T-helper 1 cell treated with Interleukin-12 subunit alpha and Interleukin-12 subunit beta and Interleukin-4 antibody, amounts not matched to agents 30 ng/mL and 1 ng/mL, for 36 hours (primary cell): Measurements from ENCODE around the gene PLD1. TPM values are rescaled to one million over a fixed set of nuclear protein-coding genes. Genes with fewer than 3 reads are reported as not detected.

ENCODE experiments used
- intact Hi-C: fragments of 100-400 bp; cut with micrococcal nuclease; formaldehyde crosslinking; loops from one replicate; pipeline ENCODE4 v1.15.1; 2024
- total RNA-seq: library from RNA; stranded (reverse); gene quantifications from 2 replicates; pipeline ENCODE4 v1.2.3, GENCODE V29; 2022

Gene PLD1
- total RNA-seq, 1 donor from 2014 or later: 0.88 TPM

- intact Hi-C loops: no loop called here
Measured at GRCh38 chr3:171802590-171802956, 7.7 kb downstream of the PLD1 start.

DNA sequence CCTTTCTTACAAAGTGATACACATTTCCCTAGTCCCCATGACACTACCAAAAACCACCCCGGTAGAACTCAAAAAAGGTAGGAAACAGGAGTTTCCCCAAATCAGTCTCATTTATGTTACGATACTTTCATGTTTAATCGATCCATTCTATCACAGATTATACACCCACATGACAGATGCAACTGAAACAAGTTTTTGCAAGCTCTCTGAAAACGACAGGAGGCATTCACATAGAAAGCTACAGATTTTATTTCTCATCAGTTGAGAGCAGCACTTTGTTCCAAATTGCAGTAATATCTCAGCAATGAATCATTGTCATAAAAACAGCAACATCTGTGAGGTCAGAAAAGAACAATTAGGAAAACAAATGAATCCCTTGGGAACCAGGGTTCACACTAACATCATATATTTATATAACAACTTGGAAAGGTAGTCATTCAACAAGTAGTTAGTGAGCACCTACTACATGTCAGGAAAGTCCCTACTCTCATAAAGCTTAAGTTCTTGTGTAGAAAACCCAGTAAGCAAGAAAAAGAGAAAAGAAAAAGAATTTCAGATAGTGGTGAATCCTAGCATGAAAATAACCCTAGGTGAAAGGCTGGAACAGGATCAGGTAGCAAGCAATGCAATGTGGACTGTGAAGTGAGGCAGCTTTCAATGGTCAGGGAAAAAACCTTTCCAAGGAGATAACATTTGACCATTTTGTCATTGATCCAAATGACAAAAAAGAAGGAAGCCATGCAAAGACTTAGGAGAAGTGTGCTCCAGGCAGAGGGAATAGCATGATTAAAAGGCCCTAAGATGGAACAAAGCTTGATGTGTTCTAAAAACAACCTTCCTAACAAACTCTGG lies 8.3 kb downstream of the PLD1 start:
- intact Hi-C loops: no loop called here

DNA sequence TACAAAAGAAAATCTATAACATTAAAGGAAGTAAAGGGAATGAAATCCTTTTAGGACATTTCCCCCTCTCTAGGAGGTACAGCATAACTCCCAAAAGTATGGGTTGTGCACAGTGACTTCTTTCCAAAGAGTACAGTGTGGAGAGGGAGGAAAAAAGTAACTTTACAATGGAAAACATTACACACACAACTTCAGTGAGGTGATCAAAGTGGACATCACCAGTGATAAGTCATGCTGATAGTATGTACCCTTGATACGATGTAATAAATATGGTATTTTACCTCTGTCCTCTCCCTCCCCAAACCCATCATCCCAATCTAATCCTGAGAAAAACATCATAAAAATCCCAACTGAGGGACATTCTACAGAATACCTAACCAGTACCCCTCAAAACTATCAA lies 10.8 kb downstream of the PLD1 start:
- intact Hi-C loops: no loop called here

GRCh38 chr3:171797873-171798272 lies 12.4 kb downstream of the PLD1 start:
- intact Hi-C loops: no loop called here

GRCh38 chr3:171797265-171797679 lies 13.0 kb downstream of the PLD1 start:
- intact Hi-C loops: no loop called here

GRCh38 chr3:171796625-171797264 lies 13.5 kb downstream of the PLD1 start:
- intact Hi-C loops: no loop called here

GRCh38 chr3:171792531-171792930 lies 17.8 kb downstream of the PLD1 start:
- intact Hi-C loops: no loop called here

GRCh38 chr3:171791692-171792076 lies 18.6 kb downstream of the PLD1 start:
- intact Hi-C loops: no loop called here

- intact Hi-C loops: no loop called here
Measured at GRCh38 chr3:171790898-171791691, 19.2 kb downstream of the PLD1 start.

DNA sequence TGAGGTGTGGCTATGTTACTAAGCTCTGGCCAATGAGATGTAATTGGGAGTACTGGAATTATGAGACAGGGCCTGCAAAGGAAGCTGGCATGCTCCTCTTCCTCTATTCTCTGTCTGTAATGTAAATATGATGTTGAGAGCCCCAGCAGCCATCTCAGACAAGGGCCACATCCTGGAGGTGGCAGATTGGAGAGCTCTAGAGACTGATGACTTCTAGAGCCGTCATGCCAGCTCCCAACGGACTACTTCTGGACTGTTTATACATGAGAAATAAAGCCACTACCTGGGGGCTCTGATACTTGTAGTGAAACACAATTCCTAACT lies 19.7 kb downstream of the PLD1 start:
- intact Hi-C loops: no loop called here

DNA sequence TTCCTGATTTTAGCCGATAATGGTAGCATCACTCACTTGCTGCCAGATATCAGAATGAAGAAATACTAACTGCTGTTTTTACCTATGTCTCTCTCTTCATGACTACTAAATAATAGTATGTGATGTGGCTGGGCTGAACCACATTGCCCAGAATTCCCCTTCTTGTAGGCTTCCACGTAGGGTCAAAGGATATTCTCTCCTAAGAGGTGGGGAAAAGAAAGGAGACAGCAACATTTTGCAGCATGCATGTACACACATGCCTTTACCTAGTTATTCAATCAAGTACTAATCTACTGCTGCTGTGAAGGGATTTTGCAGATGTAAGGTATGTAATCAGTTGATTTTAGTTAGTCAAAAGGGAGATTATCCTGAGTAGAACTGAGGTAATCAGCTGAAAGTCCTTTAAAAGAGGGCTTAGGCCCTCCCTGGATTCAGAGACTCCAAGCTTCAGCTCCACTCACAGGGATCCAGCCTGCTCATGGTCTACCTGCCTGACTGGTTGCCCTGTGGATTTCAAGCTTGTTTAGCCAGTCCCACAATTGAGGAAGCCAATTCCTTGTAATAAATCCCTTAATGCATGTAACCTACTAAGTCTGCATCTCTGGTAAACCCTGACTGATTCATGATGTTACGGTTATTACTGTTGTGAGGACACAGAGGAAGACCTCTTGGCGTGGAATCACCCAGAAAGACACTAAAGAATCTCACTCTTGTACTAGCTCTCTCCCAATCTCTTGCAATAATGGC lies 20.4 kb downstream of the PLD1 start:
- intact Hi-C loops: no loop called here

DNA sequence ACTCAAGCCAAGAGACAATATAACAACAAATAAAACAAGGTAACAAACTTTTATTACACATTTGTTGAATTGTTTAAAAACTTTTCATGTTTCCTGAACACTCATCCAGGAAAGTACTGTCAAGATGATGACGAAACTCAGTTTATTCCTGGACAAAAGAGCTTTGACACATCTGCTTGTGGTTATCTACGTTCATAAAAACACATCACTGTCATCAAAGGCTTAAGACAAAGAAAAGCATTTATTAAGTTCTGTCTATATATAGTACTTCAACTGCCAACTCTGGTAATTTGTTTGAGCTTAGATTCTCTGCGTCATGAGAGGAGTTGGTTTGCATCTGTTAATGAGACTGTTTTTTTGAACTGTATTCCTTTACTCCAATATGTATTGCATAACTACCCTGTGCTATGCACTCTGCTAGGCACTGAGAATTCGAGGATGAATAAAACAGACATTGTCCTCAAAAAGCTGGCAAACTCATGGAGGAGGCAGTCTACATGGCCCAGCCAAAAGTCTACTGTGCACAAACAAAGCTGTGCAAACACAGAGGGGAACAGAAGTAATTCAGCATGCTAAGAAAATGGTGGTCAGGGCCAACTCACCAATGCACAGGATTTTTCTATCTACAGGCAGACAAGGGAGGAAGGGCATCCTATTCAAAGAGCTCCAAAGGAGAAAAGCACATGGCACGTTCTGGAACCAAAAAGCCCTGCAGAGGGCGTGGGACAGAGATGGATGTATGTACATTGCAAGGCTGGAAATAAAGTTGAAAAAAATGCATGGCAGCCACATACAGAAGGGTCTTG lies 21.5 kb downstream of the PLD1 start:
- intact Hi-C loops: no loop called here

DNA sequence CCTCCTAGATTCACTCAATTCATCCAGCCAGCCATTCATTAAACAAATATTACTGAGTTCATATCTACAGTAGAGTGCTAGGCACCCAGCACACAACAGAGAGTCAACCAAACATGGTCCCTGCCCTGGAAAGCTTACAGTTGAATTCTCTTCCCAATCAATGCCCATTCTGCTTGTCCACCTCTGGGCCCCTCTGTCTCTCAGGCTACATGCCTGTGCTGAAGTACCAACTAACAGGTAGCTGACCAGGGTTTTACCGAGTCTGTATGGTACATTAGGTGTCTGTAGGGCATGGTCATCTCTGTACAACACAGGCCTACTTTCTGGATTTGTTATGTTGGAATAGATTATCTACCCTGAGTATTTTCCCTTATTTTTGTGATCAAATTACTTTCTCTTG lies 23.3 kb downstream of the PLD1 start:
- intact Hi-C loops: no loop called here

- intact Hi-C loops: no loop called here
Measured at GRCh38 chr3:171784937-171785336, 25.3 kb downstream of the PLD1 start.

GRCh38 chr3:171784387-171784786 lies 25.9 kb downstream of the PLD1 start:
- intact Hi-C loops: no loop called here

GRCh38 chr3:171783626-171784025 lies 26.7 kb downstream of the PLD1 start:
- intact Hi-C loops: no loop called here

DNA sequence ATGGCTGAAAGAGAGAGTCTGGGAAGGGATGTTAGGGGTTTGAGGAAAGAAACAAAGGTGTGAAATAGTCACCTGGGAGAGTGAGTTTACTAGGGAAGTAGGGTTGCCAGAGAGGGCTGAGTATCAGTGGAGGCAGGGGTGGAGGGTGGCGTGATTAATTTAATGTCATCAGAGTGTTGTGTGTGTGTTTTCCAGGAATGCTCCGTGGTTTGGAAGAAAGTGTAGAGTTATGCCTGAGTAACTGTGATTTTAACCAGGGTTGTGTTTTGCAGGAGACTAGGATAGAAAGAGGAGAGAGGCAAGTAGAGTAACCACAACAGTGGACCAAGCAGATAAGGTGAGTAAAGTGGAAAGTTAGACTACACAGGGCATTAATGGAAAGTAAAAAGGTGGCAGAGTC lies 27.2 kb downstream of the PLD1 start:
- intact Hi-C loops: no loop called here

DNA sequence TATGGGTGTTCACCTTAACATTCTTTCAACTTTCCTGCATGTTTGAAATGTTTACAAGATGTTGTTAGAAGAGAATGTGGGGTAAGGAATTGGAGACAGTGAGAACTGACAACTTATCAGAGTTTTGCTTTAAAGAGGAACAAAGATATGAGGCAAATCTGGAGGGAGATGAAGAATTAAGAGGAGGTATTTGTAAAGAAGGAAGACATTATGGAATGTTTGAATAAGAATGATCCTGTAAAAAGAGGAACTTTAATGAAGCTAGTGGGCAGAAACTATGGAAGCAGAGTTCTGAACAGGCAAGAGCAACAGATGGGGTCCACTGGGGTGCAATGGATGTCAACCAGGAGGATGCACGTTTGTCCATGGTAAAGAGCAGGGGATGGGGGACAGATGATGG lies 27.7 kb downstream of the PLD1 start:
- intact Hi-C loops: no loop called here

DNA sequence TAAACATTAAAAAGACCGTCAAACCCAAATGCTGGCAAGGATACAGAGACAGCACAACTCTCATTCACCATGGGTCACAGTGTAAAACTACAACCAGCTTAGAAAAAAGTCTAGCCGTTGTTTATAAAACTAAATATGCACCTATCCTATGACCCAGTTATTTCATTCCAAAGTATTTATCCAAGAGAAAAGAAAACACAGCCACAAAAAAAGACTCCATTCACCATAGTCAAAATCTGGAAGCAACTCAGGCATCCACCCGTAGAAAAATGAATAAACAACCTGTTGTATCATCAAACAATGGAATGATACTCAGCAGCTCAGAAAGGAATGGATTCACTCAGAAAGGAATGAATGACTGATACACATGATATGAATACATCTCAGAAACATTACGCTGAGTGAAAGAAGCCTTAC lies 28.6 kb downstream of the PLD1 start:
- intact Hi-C loops: no loop called here

DNA sequence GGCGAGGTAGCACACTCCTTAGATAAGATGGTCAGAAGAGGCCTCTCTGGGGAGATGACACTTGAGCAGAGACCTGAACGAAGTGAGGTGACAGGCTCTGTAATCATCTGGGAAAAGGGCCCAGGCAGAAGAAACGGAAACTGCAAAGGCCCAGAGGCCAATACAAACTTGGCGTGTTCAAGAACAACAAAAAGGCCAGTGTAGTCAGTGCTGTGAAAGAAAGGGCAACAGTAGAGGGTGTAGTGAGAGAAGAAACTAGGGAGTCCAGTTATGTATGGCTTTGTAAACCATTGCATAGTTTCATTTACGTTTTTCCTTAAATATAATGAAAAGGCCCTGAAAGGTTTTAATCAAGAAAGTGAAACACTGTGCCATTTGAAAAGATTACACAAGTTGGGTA lies 31.8 kb downstream of the PLD1 start:
- intact Hi-C loops: no loop called here

GRCh38 chr3:171777596-171777995 lies 32.7 kb downstream of the PLD1 start:
- intact Hi-C loops: no loop called here
